Stimulated activated CD4-positive, alpha-beta T cell treated with anti-CD3 and anti-CD28 coated beads, Interleukin-1b, Interleukin-23, amount 100 ng/mL, for 24 hours (primary cell): Measurements from ENCODE around the gene CCDC69.
"Not testable (repeated sequence)": the region's sequence is repeated elsewhere in the genome, so short reads cannot be mapped to it uniquely, and the experiment has no call there.

ENCODE experiments used
- DNase-seq, 4 experiments: peaks; one replicate each; pipeline ENCODE4 v3.0.0-alpha.2; 2020; ENCODE audit warnings: low read depth in 4 of 4, low spot score in 1 of 4

CCDC69 gene

GRCh38 chr5:151248651-151249050 lies 24.8 kb upstream of the CCDC69 start:
- no peak for DNase-seq

GRCh38 chr5:151245680-151246219 lies 21.9 kb upstream of the CCDC69 start:
- no peak for DNase-seq

- DNase-seq = no peak
These were observed 20.3 kb upstream of the CCDC69 start for GRCh38 chr5:151244206-151244605.

- no peak for DNase-seq
These were observed 19.7 kb upstream of the CCDC69 start for GRCh38 chr5:151243564-151243963.

GRCh38 chr5:151243127-151243526 lies 19.2 kb upstream of the CCDC69 start:
- no peak for DNase-seq

- no peak for DNase-seq
These were observed 17.2 kb upstream of the CCDC69 start for GRCh38 chr5:151240924-151241635.

- DNase-seq = not testable (repeated sequence)
These were observed 16.5 kb upstream of the CCDC69 start for GRCh38 chr5:151240268-151240835.

GRCh38 chr5:151239237-151239861 lies 15.5 kb upstream of the CCDC69 start:
- DNase-seq = peak in 2 of 4 experiments; percentile 45 to 50

GRCh38 chr5:151238303-151238741 lies 14.4 kb upstream of the CCDC69 start:
- no peak for DNase-seq

GRCh38 chr5:151237685-151238084 lies 13.8 kb upstream of the CCDC69 start:
- DNase-seq = no peak

- DNase-seq = no peak
These were observed 13.0 kb upstream of the CCDC69 start for GRCh38 chr5:151236888-151237287.

GRCh38 chr5:151235239-151235571 lies 11.3 kb upstream of the CCDC69 start:
- not testable (repeated sequence) for DNase-seq

- no peak for DNase-seq
These were observed 10.8 kb upstream of the CCDC69 start for GRCh38 chr5:151234476-151235238.

- DNase-seq = no peak
These were observed 9.8 kb upstream of the CCDC69 start for GRCh38 chr5:151233616-151234085.

GRCh38 chr5:151231359-151231758 lies 7.5 kb upstream of the CCDC69 start:
- no peak for DNase-seq

GRCh38 chr5:151230048-151230680 lies 6.3 kb upstream of the CCDC69 start:
- DNase-seq = no peak

- no peak for DNase-seq
These were observed 5.1 kb upstream of the CCDC69 start for GRCh38 chr5:151228986-151229385.

- DNase-seq = no peak
These were observed 4.1 kb upstream of the CCDC69 start for GRCh38 chr5:151227918-151228447.

- DNase-seq = no peak
These were observed 1.6 kb upstream of the CCDC69 start for GRCh38 chr5:151225475-151225874.

- no peak for DNase-seq
These were observed 1.2 kb upstream of the CCDC69 start for GRCh38 chr5:151225071-151225470.

- no peak for DNase-seq
These were observed 480 bp upstream of the CCDC69 start for GRCh38 chr5:151224372-151224771.
